Naive B cell (primary cell): ENCODE results near the gene HIP1R. TPM values are rescaled to one million over a fixed set of nuclear protein-coding genes. Genes with fewer than 3 reads are reported as not detected.

Experiments used
- ATAC-seq, 2 donors: fragments of 150-1000 bp; cut with Tn5 transposase; 2 replicates each; pipeline ENCODE4 v1.10.0; 2021; ENCODE audit warnings: low read depth in 2 of 2, mild to moderate bottlenecking in 2 of 2, moderate library complexity in 2 of 2
- DNase-seq: peaks from one replicate; pipeline ENCODE4 v3.0.0; 2022
- H3K27ac Mint-ChIP-seq, 6 donors: one replicate each; pipeline ENCODE4 v1.8.0; 2020 to 2022; ENCODE audit warnings: mild to moderate bottlenecking in 6 of 6, mixed read lengths in 6 of 6, moderate library complexity in 5 of 6, inconsistent platforms in 2 of 6
- H3K27me3 Mint-ChIP-seq, 3 donors: one replicate each; pipeline ENCODE4 v1.8.0; 2021 to 2022; ENCODE audit warnings: mixed read lengths in 3 of 3, mild to moderate bottlenecking in 1 of 3
- H3K36me3 Mint-ChIP-seq, 2 donors: one replicate each; pipeline ENCODE4 v1.8.0; 2020 to 2022; ENCODE audit warnings: mixed read lengths in 2 of 2, inconsistent platforms in 1 of 2, mild to moderate bottlenecking in 1 of 2
- H3K4me1 Mint-ChIP-seq, 3 donors: one replicate each; pipeline ENCODE4 v1.8.0; 2020 to 2022; ENCODE audit warnings: mixed read lengths in 3 of 3, inconsistent platforms in 1 of 3, mild to moderate bottlenecking in 1 of 3, moderate library complexity in 1 of 3
- H3K4me3 Mint-ChIP-seq, 8 donors: one replicate each; pipeline ENCODE4 v1.8.0; 2020 to 2022; ENCODE audit warnings: mild to moderate bottlenecking in 8 of 8, mixed read lengths in 8 of 8, moderate library complexity in 8 of 8, inconsistent platforms in 2 of 8
- H3K9me3 Mint-ChIP-seq, 7 donors: one replicate each; pipeline ENCODE4 v1.8.0; 2020 to 2022; ENCODE audit warnings: mixed read lengths in 7 of 7, mild to moderate bottlenecking in 5 of 7, inconsistent platforms in 2 of 7, moderate library complexity in 1 of 7
- polyA plus RNA-seq, 6 donors: library from polyadenylated mRNA; unstranded; fragments of 300-500 nt; fragmentation: Illumina TruSeq; gene quantifications; one replicate each; pipeline ENCODE4 v1.2.3, GENCODE V29; 2021; ENCODE audit warnings: low read depth in 6 of 6

Gene HIP1R
- polyA plus RNA-seq, 6 donors from 2014 or later: 33.8 to 91.3 (median 38.4) TPM

DNA sequence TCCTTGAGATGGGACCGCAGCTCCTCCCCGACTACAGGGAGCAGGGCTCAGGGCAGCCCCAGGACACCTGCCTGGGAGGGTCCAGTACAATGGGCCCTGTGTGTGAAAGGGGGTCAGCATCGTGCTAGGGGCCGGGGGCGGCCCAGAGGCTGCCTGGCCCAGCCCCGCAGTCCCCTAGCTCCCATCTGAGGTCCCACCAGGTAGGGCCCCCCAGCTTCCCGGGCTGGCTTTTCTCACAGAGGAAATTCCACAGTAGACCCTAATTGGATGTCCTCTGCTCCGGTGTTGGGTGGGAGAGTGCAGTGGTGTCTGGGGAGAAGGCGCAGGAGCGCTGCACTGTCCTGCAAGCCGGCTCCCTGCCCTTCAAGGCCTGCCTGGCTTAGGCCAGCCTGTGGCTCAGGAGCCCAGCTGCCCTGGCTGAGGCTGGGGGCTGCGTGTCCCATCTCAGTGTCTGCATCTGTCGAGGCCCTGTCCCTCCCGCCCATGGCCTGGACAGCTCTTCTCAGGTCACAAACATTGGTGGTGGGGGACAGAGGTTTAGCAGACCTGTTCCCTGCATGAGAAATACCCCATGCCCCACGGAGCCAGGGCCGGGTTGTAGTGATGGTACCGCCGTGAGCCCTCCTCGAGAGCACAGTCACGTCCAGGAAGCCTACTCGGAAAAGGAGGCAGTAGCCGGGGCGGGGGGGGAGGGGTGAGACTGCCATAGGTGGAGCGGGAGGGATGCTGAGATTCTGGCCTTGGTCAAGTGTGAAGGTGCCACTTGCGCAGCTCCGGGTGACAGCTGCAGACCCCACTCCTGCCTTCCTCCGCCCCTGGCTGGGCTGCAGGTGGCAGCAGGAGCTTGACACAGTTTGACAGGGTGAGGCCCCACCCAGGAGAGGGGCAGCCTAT is 11.6 kb downstream of the HIP1R start:
- Mint-ChIP-seq H3K9me3 (no peaks in the 10 kb centered on the region), H3K36me3 (peaks cover 0 to 7% of the 10 kb centered on the region in 2 donors)

DNA sequence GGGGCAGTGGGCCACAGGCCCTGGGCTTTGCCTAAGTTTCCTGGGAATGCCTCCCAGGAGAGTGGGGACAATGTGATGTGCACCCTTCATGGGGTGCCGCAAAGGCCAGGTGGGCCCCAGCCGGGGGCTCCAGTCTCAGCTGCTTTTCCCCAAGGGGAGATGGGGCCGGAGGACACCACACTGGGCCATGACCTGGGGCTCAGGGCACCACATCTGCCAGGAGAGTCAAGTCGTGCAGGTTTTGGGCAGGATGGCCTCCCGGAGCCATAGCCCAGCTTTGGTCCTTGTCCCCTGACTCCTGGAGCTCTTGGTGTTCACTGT is 12.2 kb downstream of the HIP1R start:
- ATAC-seq (no peak), DNase-seq (no peak)
- H3K36me3 Mint-ChIP-seq: peaks cover 2 to 7% of the 10 kb centered on the region in 2 donors
- H3K27ac Mint-ChIP-seq: peak overlapping the region in 1 of 6 donors; percentile 83
- H3K4me1 Mint-ChIP-seq: peaks cover 14 to 30% (median 18%) of the 10 kb centered on the region in 3 donors
- no peak overlapping the region for H3K4me3 Mint-ChIP-seq
- H3K27me3 Mint-ChIP-seq: no peaks in the 10 kb centered on the region
- H3K9me3 Mint-ChIP-seq: no peaks in the 10 kb centered on the region

More for the DNA sequence above, 11.6 kb downstream of the HIP1R start:
- DNase-seq (no peak), ATAC-seq (no peak)
- Mint-ChIP-seq H3K4me1 (peaks cover 19 to 36% (median 23%) of the 10 kb centered on the region in 3 donors), H3K4me3 (no peak overlapping the region), H3K27me3 (no peaks in the 10 kb centered on the region), H3K27ac (peak overlapping the region in 1 of 6 donors; percentile 83)

GRCh38 chr12:122847921-122848421 is 12.7 kb downstream of the HIP1R start:
- no peak overlapping the region for H3K4me3 Mint-ChIP-seq
- H3K27ac Mint-ChIP-seq: peak overlapping the region in 1 of 6 donors; percentile 83
- DNase-seq: no peak
- peaks cover 5 to 7% of the 10 kb centered on the region in 2 donors for H3K36me3 Mint-ChIP-seq
- no peaks in the 10 kb centered on the region for H3K27me3 Mint-ChIP-seq
- H3K4me1 Mint-ChIP-seq: peaks cover 15 to 27% (median 16%) of the 10 kb centered on the region in 3 donors
- no peak for ATAC-seq
- no peaks in the 10 kb centered on the region for H3K9me3 Mint-ChIP-seq

DNA sequence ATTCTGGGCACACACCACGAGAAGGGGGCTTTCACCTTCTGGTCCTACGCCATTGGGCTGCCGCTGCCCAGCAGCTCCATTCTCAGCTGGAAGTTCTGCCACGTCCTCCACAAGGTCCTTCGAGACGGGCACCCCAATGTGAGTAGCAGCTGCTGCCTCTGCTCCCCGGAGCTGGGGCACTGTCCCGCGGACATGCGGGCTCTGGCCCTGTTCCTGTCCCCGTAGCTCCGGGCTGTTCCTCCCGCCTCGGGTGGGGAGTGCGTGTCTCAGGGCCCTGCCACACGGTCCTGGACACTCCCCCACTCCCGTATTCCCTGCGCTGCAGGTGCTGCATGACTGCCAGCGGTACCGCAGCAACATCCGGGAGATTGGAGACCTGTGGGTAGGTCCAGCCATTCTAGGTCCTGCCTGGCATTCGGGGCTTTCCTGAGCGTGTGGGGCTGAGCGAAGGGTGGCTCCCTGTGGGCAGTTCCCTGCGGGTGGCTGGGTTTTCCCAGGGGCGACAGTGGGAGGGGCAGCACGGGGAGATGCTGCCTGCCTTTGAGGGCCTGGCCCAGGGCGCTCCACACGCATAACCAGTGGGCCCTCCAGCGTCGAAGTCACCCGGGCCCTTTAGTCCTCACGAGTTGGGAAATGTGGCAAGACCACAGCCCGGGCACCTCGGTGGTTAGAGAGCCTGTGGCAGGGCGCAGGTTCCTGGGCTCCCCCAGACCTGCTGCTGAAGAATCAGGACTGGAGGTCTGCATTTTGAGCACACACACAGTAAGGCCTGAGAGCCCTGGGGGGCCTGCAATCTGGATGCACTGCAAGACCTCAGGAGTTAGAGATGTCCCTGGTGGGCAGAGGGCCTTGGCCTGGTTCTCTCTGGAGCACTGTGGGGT is 13.5 kb downstream of the HIP1R start:
- ATAC-seq (no peak), DNase-seq (no peak)
- Mint-ChIP-seq H3K4me3 (no peak overlapping the region), H3K9me3 (no peaks in the 10 kb centered on the region), H3K36me3 (peaks cover 5 to 7% of the 10 kb centered on the region in 2 donors), H3K27me3 (no peaks in the 10 kb centered on the region), H3K4me1 (peaks cover 13 to 23% (median 13%) of the 10 kb centered on the region in 3 donors), H3K27ac (peak overlapping the region in 1 of 6 donors; percentile 69)

DNA sequence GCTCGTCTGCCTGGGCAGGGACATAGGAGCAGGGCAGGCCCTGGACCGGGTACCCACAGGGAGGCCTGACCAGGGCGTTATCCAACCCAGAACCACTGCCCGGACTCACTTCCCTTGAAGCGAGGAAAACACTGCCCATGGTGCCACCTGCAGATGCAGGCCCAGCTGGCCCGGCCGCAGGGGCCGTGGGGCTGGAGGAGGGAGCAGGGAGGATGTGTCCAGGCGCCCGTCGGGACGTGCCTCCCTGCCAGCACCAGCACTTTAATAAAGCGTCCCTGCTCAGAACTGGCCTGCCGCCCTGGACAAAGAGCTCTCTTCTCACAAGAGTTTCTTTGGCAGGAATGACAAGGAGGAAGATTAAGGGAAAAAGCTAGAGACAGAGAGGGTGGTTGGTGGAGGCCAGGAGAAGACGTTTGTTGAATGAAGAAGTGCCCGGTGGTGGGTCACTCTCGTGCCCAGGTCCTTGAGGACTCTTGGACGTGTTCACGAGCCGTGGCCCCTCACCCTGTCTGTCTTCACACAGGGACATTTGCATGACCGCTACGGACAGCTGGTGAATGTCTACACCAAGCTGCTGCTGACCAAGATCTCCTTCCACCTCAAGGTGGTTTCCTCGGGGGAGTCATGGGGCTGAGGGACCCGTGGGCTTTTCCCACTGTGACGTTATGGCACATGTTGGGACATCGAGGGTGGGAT is 14.2 kb downstream of the HIP1R start:
- no peak for ATAC-seq
- Mint-ChIP-seq H3K27me3 (no peaks in the 10 kb centered on the region), H3K4me3 (peak overlapping the region in 1 of 8 donors; percentile 29), H3K9me3 (no peaks in the 10 kb centered on the region), H3K27ac (peak overlapping the region in 3 of 6 donors; percentile 38 to 73 (median 42)), H3K4me1 (peaks cover 5 to 15% (median 7%) of the 10 kb centered on the region in 3 donors), H3K36me3 (peaks cover 5 to 7% of the 10 kb centered on the region in 2 donors)
- DNase-seq: no peak

DNA sequence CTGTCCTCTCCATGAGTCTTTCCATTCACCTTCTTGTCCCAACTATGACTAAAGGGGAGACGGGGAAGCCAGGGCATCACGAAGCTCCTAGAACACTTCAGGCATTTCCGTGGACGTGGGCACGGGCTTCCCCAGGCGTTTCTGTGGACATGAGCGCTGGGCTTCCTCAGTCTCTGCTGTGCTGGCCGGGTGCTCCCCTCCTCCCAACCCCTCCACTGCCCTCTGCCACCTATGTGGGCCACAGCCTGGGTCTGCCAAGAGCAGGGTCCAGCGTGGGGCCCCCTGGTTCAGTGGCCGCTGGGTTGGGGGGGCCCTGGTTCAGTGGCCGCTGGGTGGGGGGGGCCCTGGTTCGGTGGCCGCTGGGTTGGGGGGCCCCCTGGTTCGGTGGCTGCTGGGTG is 14.8 kb downstream of the HIP1R start:
- Mint-ChIP-seq H3K4me3 (no peak overlapping the region), H3K9me3 (no peaks in the 10 kb centered on the region), H3K27ac (peak overlapping the region in 1 of 6 donors; percentile 73), H3K36me3 (peaks cover 5 to 7% of the 10 kb centered on the region in 2 donors), H3K27me3 (no peaks in the 10 kb centered on the region), H3K4me1 (peaks cover 2 to 12% (median 7%) of the 10 kb centered on the region in 3 donors)
- DNase-seq (no peak), ATAC-seq (no peak)

DNA sequence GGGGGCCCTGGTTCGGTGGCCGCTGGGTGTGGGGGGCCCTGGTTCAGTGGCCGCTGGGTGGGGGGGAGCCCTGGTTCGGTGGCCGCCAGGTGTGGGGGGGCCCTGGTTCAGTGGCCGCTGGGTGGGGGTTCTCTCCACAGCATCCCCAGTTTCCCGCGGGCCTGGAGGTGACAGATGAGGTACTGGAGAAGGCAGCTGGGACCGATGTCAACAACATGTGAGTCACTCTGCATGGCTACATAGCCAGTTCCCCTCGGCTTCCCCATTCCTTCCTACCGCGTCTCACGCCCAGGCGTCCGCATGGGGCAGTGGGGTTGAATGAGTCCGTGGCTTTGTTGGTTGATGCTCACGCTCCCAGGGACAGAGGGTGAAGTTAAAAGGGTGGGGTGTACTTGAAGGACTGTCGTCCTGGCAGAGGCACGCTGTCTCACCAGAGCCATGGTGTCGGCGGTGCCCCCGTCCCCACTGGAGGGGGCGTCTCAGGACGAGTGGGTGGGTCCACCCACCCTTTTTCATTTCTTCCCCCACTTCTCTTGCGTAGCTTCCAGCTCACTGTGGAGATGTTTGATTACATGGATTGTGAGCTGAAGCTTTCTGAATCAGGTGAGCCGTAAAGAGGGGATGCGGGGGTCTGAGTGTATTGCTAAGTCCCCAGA is 15.6 kb downstream of the HIP1R start:
- Mint-ChIP-seq H3K9me3 (no peaks in the 10 kb centered on the region), H3K36me3 (peaks cover 5 to 7% of the 10 kb centered on the region in 2 donors), H3K4me3 (no peak overlapping the region), H3K4me1 (peaks cover 2 to 8% (median 7%) of the 10 kb centered on the region in 3 donors), H3K27me3 (no peaks in the 10 kb centered on the region), H3K27ac (no peak overlapping the region)
- DNase-seq (no peak), ATAC-seq (no peak)

- no peak for DNase-seq
- H3K27ac Mint-ChIP-seq: peak overlapping the region in 1 of 6 donors; percentile 67
- no peak for ATAC-seq
- H3K27me3 Mint-ChIP-seq: no peaks in the 10 kb centered on the region
- peaks cover 2 to 7% (median 6%) of the 10 kb centered on the region in 3 donors for H3K4me1 Mint-ChIP-seq
- peaks cover 5 to 7% of the 10 kb centered on the region in 2 donors for H3K36me3 Mint-ChIP-seq
- H3K4me3 Mint-ChIP-seq: no peak overlapping the region
- no peaks in the 10 kb centered on the region for H3K9me3 Mint-ChIP-seq
Measured at GRCh38 chr12:122851820-122852219, 16.6 kb downstream of the HIP1R start.

- H3K4me3 Mint-ChIP-seq: no peak overlapping the region
- peaks cover 2 to 7% (median 6%) of the 10 kb centered on the region in 3 donors for H3K4me1 Mint-ChIP-seq
- ATAC-seq (no peak), DNase-seq (no peak)
- H3K27me3 Mint-ChIP-seq: no peaks in the 10 kb centered on the region
- H3K9me3 Mint-ChIP-seq: no peaks in the 10 kb centered on the region
- H3K27ac Mint-ChIP-seq: peak overlapping the region in 3 of 6 donors; percentile 78 to 82 (median 79)
- H3K36me3 Mint-ChIP-seq: peaks cover 5 to 7% of the 10 kb centered on the region in 2 donors
Measured at GRCh38 chr12:122852336-122853275, 17.3 kb downstream of the HIP1R start.

GRCh38 chr12:122853582-122854245 is 18.5 kb downstream of the HIP1R start:
- no peaks in the 10 kb centered on the region for H3K27me3 Mint-ChIP-seq
- no peaks in the 10 kb centered on the region for H3K9me3 Mint-ChIP-seq
- ATAC-seq (no peak), DNase-seq (no peak)
- peaks cover 2 to 8% (median 7%) of the 10 kb centered on the region in 3 donors for H3K4me1 Mint-ChIP-seq
- H3K27ac Mint-ChIP-seq: peak overlapping the region in 2 of 6 donors; percentile 52 to 94
- H3K36me3 Mint-ChIP-seq: peaks cover 5 to 7% of the 10 kb centered on the region in 2 donors
- H3K4me3 Mint-ChIP-seq: no peak overlapping the region

DNA sequence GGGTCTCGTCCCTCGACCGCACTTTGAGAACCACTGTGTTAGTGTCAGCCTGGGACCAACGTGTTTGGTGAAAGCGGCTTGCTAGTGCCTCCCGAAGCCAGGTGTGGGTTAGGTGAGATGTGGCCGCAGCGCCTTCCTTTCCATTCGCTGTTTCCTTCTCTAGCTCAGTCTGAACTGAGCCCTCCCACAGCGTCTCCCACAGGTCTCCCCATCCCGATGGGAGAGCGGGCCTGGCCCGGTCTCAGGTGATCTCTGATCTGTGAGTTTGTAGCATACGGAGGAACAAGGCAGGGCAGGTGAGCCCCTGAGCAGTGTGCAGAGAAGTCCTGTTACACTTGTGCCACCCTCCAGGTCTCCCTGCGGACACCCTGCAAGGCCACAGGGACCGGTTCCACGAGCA is 19.3 kb downstream of the HIP1R start:
- Mint-ChIP-seq H3K27me3 (no peaks in the 10 kb centered on the region), H3K4me3 (no peak overlapping the region), H3K27ac (peak overlapping the region in 3 of 6 donors; percentile 16 to 76 (median 53)), H3K9me3 (no peaks in the 10 kb centered on the region), H3K36me3 (peaks cover 4 to 5% of the 10 kb centered on the region in 2 donors), H3K4me1 (peaks cover 1 to 10% (median 5%) of the 10 kb centered on the region in 3 donors)
- ATAC-seq: no peak
- DNase-seq: no peak
